Testis (tissue), 2 donors: ENCODE results near the gene FEV.

Source experiments
- POLR2A ChIP-seq: fragments of 450-650 bp; IDR thresholded peaks from one replicate; pipeline ENCODE4 v1.6.1; 2017; ENCODE audit warnings: antibody characterized with exemption, mild to moderate bottlenecking, moderate library complexity
- TF ChIP-seq, protein P1 (sequence below), 3 experiments: fragments of 450-650 bp in 2 of 3; fragments of 200-600 bp in 1 of 3; sonication (generic) in 1 of 3; IDR thresholded peaks; one replicate each; pipeline ENCODE4 v1.5.1; 2016 to 2019; ENCODE audit warnings: antibody characterized with exemption in 3 of 3, mild to moderate bottlenecking in 2 of 3, moderate library complexity in 1 of 3

DNA sequence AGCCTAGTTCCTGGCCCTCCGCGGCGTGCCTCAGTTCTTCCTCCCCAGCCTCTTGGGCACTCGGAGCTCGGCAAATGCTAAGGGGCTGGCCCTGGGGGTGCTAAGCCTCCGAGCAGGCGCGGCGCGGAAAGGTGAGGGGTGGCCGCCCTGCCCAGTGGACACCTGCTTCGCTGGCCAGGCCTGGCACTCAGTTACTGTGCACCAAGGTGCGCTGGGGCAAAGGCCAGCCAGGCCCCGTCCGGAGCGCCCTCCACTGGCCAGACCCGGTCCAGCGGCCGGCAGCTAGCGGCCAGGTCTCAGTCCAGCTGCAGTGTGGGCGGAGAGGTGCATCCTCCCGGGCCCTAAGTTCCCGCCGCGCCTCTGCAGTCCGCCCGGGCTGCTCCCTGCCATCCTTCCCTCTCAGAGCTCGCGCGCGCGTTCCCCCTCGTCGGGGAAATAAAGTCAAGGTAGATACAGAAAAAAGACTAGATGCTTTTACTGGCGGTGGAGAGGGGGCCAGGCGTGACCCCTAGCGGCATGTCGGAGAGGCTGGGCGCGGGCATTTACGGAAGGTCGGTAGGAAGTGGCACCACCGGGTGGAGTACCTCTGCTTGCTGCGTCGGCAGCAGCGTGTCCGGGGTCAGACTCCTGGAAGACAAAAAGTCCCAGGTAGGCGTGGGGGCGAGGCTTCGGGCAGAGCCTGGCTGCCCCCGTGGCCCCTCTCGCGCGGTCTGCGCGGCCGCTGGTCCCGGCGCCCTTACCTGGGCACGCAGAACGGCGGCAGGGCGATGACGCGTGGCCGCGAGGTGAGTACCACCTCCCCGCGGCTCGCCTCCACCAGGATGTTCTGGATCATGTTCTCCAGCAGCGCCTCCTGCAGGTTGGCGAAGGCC lies 17.6 kb upstream of the FEV start:
- TF ChIP-seq, protein P1, sequence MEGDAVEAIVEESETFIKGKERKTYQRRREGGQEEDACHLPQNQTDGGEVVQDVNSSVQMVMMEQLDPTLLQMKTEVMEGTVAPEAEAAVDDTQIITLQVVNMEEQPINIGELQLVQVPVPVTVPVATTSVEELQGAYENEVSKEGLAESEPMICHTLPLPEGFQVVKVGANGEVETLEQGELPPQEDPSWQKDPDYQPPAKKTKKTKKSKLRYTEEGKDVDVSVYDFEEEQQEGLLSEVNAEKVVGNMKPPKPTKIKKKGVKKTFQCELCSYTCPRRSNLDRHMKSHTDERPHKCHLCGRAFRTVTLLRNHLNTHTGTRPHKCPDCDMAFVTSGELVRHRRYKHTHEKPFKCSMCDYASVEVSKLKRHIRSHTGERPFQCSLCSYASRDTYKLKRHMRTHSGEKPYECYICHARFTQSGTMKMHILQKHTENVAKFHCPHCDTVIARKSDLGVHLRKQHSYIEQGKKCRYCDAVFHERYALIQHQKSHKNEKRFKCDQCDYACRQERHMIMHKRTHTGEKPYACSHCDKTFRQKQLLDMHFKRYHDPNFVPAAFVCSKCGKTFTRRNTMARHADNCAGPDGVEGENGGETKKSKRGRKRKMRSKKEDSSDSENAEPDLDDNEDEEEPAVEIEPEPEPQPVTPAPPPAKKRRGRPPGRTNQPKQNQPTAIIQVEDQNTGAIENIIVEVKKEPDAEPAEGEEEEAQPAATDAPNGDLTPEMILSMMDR (IDR thresholded peaks at IDR 0.05), result peak in 2 of 3 experiments; percentile 7 to 18
- TF ChIP-seq POLR2A, result no peak
